Vagina (tissue), 2 donors: ENCODE measurements around the gene TTC33.

Source experiments
- CTCF ChIP-seq, 3 experiments: fragments of 450-650 bp in 2 of 3; fragments of 200-600 bp in 1 of 3; sonication (generic) in 1 of 3; IDR thresholded peaks; one replicate each; pipeline ENCODE4 v1.5.1; 2017 to 2019; ENCODE audit warnings: antibody characterized with exemption in 3 of 3, mild to moderate bottlenecking in 2 of 3, moderate library complexity in 2 of 3
- POLR2A ChIP-seq, 2 donors: fragments of 450-650 bp; IDR thresholded peaks; one replicate each; pipeline ENCODE4 v1.6.1; 2017; ENCODE audit warnings: antibody characterized with exemption in 2 of 2, mild to moderate bottlenecking in 2 of 2, moderate library complexity in 2 of 2
- POLR2AphosphoS5 ChIP-seq, 2 donors: sonication (generic); formaldehyde crosslinking; IDR thresholded peaks; one replicate each; pipeline ENCODE4 v1.9.0; 2017; ENCODE audit warnings: antibody characterized with exemption in 2 of 2, mild to moderate bottlenecking in 2 of 2, low read depth in 1 of 2; ENCODE audit not compliant: insufficient read depth in 1 of 2

- TF ChIP-seq CTCF (IDR thresholded peaks at IDR 0.05) (no peak), POLR2AphosphoS5 (IDR thresholded peaks at IDR 0.05; ENCODE audit: insufficient read depth in 1 of 2, low read depth in 1 of 2) (no peak), POLR2A (IDR thresholded peaks at IDR 0.05) (no peak)
Observed at GRCh38 chr5:40464511-40464910, 291.2 kb downstream of the TTC33 start.
